ENCODE measurements around the gene PRRT1B. TPM values are rescaled to one million over a fixed set of nuclear protein-coding genes. Genes with fewer than 3 reads are reported as not detected.

The PRRT1B gene
- not detected for total RNA-seq

GRCh38 chr9:131545003-131545785 is at the start of gene PRRT1B:
TSS of gene PRRT1B (plus strand) at chr9:131545523. CDS start at chr9:131545616, 93 bp downstream.
- no peak for ATAC-seq
- Histone ChIP-seq H3K27me3 (peaks cover 57% of the 10 kb centered on the region), H3K36me3 (no peaks in the 10 kb centered on the region), H3K4me3 (peak within 1 kb of the TSS in 1 of 2 donors; percentile 38), H3K4me1 (peaks cover 0 to 21% (median 8%) of the 10 kb centered on the region in 3 donors), H3K9me3 (peaks cover 0 to 30% (median 0%) of the 10 kb centered on the region in 3 donors), H3K27ac (no peak within 1 kb of the TSS)
- WGBS, 2 donors (ENCODE audit: low coverage in 1 of 2): 42 to 48% methylated on average over 5 to 12 of the region's 50 CpGs
- TF ChIP-seq, protein P1, sequence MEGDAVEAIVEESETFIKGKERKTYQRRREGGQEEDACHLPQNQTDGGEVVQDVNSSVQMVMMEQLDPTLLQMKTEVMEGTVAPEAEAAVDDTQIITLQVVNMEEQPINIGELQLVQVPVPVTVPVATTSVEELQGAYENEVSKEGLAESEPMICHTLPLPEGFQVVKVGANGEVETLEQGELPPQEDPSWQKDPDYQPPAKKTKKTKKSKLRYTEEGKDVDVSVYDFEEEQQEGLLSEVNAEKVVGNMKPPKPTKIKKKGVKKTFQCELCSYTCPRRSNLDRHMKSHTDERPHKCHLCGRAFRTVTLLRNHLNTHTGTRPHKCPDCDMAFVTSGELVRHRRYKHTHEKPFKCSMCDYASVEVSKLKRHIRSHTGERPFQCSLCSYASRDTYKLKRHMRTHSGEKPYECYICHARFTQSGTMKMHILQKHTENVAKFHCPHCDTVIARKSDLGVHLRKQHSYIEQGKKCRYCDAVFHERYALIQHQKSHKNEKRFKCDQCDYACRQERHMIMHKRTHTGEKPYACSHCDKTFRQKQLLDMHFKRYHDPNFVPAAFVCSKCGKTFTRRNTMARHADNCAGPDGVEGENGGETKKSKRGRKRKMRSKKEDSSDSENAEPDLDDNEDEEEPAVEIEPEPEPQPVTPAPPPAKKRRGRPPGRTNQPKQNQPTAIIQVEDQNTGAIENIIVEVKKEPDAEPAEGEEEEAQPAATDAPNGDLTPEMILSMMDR (IDR thresholded peaks at IDR 0.05): no peak
- TF ChIP-seq POLR2AphosphoS5 (IDR thresholded peaks at IDR 0.05) (no peak), EP300 (IDR thresholded peaks at IDR 0.05) (no peak), POLR2A (IDR thresholded peaks at IDR 0.05) (no peak)

DNA sequence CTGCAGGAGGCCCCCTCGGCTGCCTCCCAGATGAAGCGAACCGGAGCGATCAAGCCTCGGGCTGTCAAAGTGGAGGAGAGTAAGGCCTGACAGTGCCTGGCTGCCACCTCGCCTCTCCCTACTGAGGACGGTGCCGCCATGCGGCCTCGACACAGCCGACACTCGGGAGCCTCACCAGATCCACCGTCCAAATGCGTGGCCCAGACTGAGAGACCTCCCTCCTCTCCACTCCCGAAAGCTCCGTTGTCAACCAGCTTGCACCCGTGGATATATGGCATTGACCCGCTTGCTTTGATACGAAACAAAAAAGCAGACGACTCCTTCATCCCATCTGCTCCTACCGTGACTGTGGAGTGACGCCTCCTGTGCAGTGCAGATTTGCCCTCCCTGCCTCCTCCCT is 49.5 kb upstream of the PRRT1B start:
- 77% methylated on average over 8 of the region's 22 CpGs; no CpG with 5 or more reads in 1 of the 2 donors for WGBS, 2 donors (ENCODE audit: low coverage in 1 of 2)
- H3K9me3 ChIP-seq: no peaks in the 10 kb centered on the region
- H3K4me3 ChIP-seq: no peak overlapping the region
- no peaks in the 10 kb centered on the region for H3K27me3 ChIP-seq
- no peak overlapping the region for H3K27ac ChIP-seq
- peaks cover 0 to 99% of the 10 kb centered on the region in 2 donors for H3K36me3 ChIP-seq
- TF ChIP-seq POLR2A (IDR thresholded peaks at IDR 0.05) (no peak), EP300 (IDR thresholded peaks at IDR 0.05) (no peak), POLR2AphosphoS5 (IDR thresholded peaks at IDR 0.05) (no peak)
- TF ChIP-seq, protein P1 (IDR thresholded peaks at IDR 0.05): no peak
- no peak for ATAC-seq
- no peaks in the 10 kb centered on the region for H3K4me1 ChIP-seq

DNA sequence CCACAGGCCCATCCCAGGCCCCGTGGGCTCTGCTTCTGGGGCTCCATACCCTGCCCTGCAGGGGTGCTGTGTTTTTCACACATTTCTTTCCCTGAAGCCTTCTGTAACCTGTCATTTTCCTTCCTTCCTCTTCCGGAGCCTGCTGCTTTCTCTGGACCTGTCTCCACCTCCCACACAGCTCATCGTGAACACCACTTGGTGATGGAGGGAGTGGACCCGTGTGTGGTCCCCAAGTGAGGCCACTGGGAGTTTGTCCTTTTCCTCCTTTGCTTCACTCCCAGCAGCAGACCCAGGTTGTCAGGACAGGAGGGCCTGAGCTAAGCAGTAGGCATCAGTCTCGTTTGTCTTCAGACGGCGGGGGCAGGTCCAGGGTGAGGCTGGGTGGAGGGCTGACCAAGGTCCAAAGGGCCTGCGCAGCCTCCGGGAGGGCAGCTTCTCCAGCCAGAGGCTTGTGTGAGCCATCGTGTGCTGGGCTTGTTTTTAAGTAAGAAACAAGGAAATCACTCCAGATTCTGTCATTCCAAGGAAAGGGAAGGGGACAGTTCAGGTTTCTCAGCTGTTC is 48.4 kb upstream of the PRRT1B start:
- peaks cover 0 to 90% of the 10 kb centered on the region in 2 donors for H3K36me3 ChIP-seq
- peak overlapping the region in 1 of 4 donors; percentile 9 for H3K27ac ChIP-seq
- no peak overlapping the region for H3K4me3 ChIP-seq
- H3K27me3 ChIP-seq: no peaks in the 10 kb centered on the region
- ATAC-seq: no peak
- TF ChIP-seq, protein P1 (IDR thresholded peaks at IDR 0.05): no peak
- TF ChIP-seq POLR2A (IDR thresholded peaks at IDR 0.05) (no peak), EP300 (IDR thresholded peaks at IDR 0.05) (no peak), POLR2AphosphoS5 (IDR thresholded peaks at IDR 0.05) (no peak)
- peaks cover 0 to 9% (median 4%) of the 10 kb centered on the region in 3 donors for H3K4me1 ChIP-seq
- H3K9me3 ChIP-seq: no peaks in the 10 kb centered on the region
- 47 to 63% methylated on average over 3 of the region's 10 CpGs for WGBS, 2 donors (ENCODE audit: low coverage in 1 of 2)

DNA sequence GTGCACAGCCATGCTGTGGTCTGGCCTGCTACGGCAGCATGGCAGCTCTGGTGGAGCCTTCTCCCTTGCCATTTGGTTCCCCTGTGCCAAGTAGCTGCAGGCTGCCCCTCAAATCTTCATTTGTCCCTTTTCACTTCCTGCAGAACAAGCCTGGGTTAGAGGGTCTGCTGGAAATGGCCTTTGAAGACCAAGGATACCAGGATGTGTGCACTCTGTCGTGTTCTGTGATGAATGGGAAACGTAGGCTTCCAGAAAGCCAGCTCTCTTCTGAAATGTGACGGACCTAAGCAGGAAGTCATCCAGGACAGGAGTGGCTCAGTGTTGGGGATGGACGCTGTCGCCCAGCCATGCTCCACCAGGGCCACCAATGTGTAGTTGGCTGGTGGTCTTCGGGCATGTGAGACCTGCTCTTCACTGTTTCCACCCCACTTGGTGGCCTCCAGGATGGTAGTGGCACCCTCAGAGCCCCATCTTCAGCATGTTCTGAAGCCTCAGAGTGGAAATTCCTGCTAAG is 46.0 kb upstream of the PRRT1B start:
- 67 to 70% methylated on average over 3 to 4 of the region's 7 CpGs for WGBS, 2 donors (ENCODE audit: low coverage in 1 of 2)
- Histone ChIP-seq H3K36me3 (peaks cover 0 to 66% of the 10 kb centered on the region in 2 donors), H3K9me3 (no peaks in the 10 kb centered on the region), H3K4me3 (no peak overlapping the region), H3K27me3 (no peaks in the 10 kb centered on the region), H3K27ac (no peak overlapping the region), H3K4me1 (peaks cover 0 to 28% (median 17%) of the 10 kb centered on the region in 3 donors)
- ATAC-seq: no peak
- TF ChIP-seq POLR2A (IDR thresholded peaks at IDR 0.05) (no peak), POLR2AphosphoS5 (IDR thresholded peaks at IDR 0.05) (no peak), EP300 (IDR thresholded peaks at IDR 0.05) (no peak)
- TF ChIP-seq, protein P1 (IDR thresholded peaks at IDR 0.05): no peak

Data from gastroesophageal sphincter (tissue), 4 donors.